Esophagus squamous epithelium (tissue), 5 donors: ENCODE measurements around the gene COBLL1. TPM values are rescaled to one million over a fixed set of nuclear protein-coding genes. Genes with fewer than 3 reads are reported as not detected.

Source experiments
- DNase-seq: peaks from one replicate; lab custom pipeline; 2025; lab: John Stamatoyannopoulos, UW
- H3K27ac ChIP-seq, 4 donors: fragments of 200-600 bp; sonication (generic); one replicate each; pipeline ENCODE4 v1.5.1; 2016 to 2019; ENCODE audit warnings: mild to moderate bottlenecking in 1 of 4
- H3K27me3 ChIP-seq, 4 donors: fragments of 200-600 bp; sonication (generic); 1 replicate in 3 of 4; 2 replicates in 1 of 4; pipeline versions ENCODE4 v1.5.1 to v1.6.0; 2017 to 2021; ENCODE audit warnings: antibody characterized with exemption in 1 of 4
- H3K36me3 ChIP-seq, 3 donors: fragments of 200-600 bp; sonication (generic); one replicate each; pipeline ENCODE4 v1.5.1; 2016 to 2019
- H3K4me1 ChIP-seq, 3 donors: fragments of 200-600 bp; sonication (generic); one replicate each; pipeline ENCODE4 v1.5.1; 2017 to 2019
- H3K4me3 ChIP-seq, 4 donors: fragments of 200-600 bp; sonication (generic); 1 replicate in 3 of 4; 2 replicates in 1 of 4; pipeline ENCODE4 v1.5.1; 2016 to 2019; ENCODE audit warnings: mild to moderate bottlenecking in 2 of 4, moderate library complexity in 1 of 4
- H3K9me3 ChIP-seq, 3 donors: fragments of 200-600 bp; sonication (generic); one replicate each; pipeline ENCODE4 v1.5.1; 2016 to 2019
- CTCF ChIP-seq, 6 experiments: fragments of 450-650 bp in 4 of 6; fragments of 200-600 bp in 2 of 6; sonication (generic) in 2 of 6; IDR thresholded peaks; one replicate each; pipeline ENCODE4 v1.5.1; 2016 to 2019; ENCODE audit warnings: antibody characterized with exemption in 6 of 6, mild to moderate bottlenecking in 4 of 6, moderate library complexity in 4 of 6
- POLR2A ChIP-seq, 4 donors: fragments of 450-650 bp; IDR thresholded peaks; one replicate each; pipeline ENCODE4 v1.6.1; 2017; ENCODE audit warnings: antibody characterized with exemption in 4 of 4, mild to moderate bottlenecking in 4 of 4, moderate library complexity in 3 of 4
- WGBS, 2 donors: methylation state at CpG; one replicate each; pipeline ENCODE4 v1.1.5; 2018; 5-methylcytosine and 5-hydroxymethylcytosine counted together
- intact Hi-C: fragments of 100-400 bp; cut with DNase I; formaldehyde crosslinking; loops from one replicate; pipeline ENCODE4 v1.15.0; 2022
- total RNA-seq, 4 donors: library from RNA; depleted of rRNA; stranded (reverse); fragments of >200 nt; gene quantifications; one replicate each; pipeline ENCODE4 v1.1.0, GENCODE V29; 2016
- donor health status: DM: yes; HTN: yes; CAD: no.

Gene COBLL1
- total RNA-seq, 4 donors from 2014 or later: 35.4 to 88.9 (median 71.4) TPM

DNA sequence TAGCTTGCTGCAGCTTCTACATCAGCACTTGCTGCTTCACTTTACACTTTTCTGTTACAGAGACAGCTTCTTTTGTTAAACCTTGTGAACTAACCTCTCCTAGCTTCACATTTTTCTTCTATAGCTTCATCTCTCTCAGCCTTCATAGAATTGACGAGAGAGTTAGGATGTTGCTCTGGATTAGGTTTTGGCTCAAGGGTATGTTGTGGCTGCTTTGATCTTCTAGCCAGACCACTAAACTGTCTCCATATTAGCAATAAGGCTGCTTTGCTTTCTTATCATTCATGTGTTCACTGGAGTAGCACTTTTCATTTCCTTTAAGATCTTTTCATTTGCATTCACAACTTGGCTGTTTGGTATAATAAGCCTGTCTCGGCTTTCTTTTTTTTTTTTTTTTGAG lies 174.1 kb downstream of the COBLL1 start:
- no peak for TF ChIP-seq POLR2A (IDR thresholded peaks at IDR 0.05)
- TF ChIP-seq CTCF (IDR thresholded peaks at IDR 0.05): no peak
- H3K27ac ChIP-seq: no peak overlapping the region
- intact Hi-C loops: no loop called here
- H3K4me1 ChIP-seq: no peaks in the 10 kb centered on the region
- no peak for DNase-seq
- no peaks in the 10 kb centered on the region for H3K9me3 ChIP-seq
- H3K27me3 ChIP-seq: no peaks in the 10 kb centered on the region
- no peaks in the 10 kb centered on the region for H3K36me3 ChIP-seq
- 44 to 55% methylated on average over 2 of the region's 2 CpGs for WGBS, 2 donors
- H3K4me3 ChIP-seq: no peak overlapping the region

DNA sequence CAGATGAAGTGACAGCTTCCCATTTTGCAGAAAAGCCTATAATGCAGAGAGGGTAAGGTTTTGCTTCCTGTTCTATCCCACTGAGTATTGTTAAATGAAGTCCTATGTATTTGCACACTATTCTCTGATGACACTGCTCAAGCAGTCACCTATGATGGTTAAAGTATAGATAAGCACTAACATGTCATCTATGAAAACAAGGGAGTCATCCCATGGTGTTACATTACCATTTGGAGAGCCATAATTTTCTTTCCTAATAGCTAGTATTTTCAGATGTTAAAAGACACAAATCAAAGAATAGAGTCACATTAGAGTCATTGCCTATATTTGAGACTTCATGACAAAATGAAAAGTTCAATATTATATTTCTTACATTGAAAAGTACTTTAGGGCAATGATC lies 177.6 kb downstream of the COBLL1 start:
- no peak overlapping the region for H3K27ac ChIP-seq
- intact Hi-C loops: no loop called here
- H3K4me1 ChIP-seq: no peaks in the 10 kb centered on the region
- TF ChIP-seq CTCF (IDR thresholded peaks at IDR 0.05) (no peak), POLR2A (IDR thresholded peaks at IDR 0.05) (no peak)
- H3K9me3 ChIP-seq: no peaks in the 10 kb centered on the region
- no peak overlapping the region for H3K4me3 ChIP-seq
- H3K36me3 ChIP-seq: no peaks in the 10 kb centered on the region
- DNase-seq: no peak
- H3K27me3 ChIP-seq: no peaks in the 10 kb centered on the region

GRCh38 chr2:164662868-164663631 lies 178.6 kb downstream of the COBLL1 start:
- 80 to 100% methylated on average over 1 of the region's 1 CpG for WGBS, 2 donors

DNA sequence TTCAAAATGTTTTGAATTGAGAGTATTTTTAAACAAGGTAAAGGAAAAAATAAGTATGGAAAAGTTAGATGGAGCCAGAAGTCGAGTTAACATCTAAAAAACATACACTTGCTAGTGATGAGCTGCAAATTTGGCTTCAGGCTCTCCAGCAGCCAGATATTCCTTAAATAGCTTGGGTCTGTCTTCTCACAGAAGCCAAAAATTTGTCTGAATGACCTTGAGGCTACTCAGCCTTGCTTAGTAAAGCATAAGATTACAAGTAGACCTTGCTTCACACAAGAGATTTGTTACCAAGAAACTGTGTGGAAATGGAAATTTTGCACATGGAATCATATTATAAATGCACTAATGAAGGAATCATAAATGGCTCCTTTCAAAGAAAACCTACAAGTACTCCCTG lies 179.6 kb downstream of the COBLL1 start:
- 57 to 58% methylated on average over 1 of the region's 1 CpG for WGBS, 2 donors
- DNase-seq: no peak
- H3K4me3 ChIP-seq: no peak overlapping the region
- H3K27ac ChIP-seq: no peak overlapping the region
- H3K27me3 ChIP-seq: no peaks in the 10 kb centered on the region
- no peaks in the 10 kb centered on the region for H3K9me3 ChIP-seq
- peaks cover 0 to 12% (median 0%) of the 10 kb centered on the region in 3 donors for H3K36me3 ChIP-seq
- H3K4me1 ChIP-seq: no peaks in the 10 kb centered on the region
- intact Hi-C loops: no loop called here
- TF ChIP-seq CTCF (IDR thresholded peaks at IDR 0.05) (no peak), POLR2A (IDR thresholded peaks at IDR 0.05) (no peak)

More at GRCh38 chr2:164662868-164663631, 178.6 kb downstream of the COBLL1 start:
- H3K27me3 ChIP-seq: no peaks in the 10 kb centered on the region
- no peak for DNase-seq
- H3K4me1 ChIP-seq: no peaks in the 10 kb centered on the region
- no peak overlapping the region for H3K27ac ChIP-seq
- intact Hi-C loops: no loop called here
- H3K4me3 ChIP-seq: no peak overlapping the region
- TF ChIP-seq CTCF (IDR thresholded peaks at IDR 0.05): no peak
- no peak for TF ChIP-seq POLR2A (IDR thresholded peaks at IDR 0.05)
- peaks cover 0 to 7% (median 0%) of the 10 kb centered on the region in 3 donors for H3K36me3 ChIP-seq
- H3K9me3 ChIP-seq: no peaks in the 10 kb centered on the region

DNA sequence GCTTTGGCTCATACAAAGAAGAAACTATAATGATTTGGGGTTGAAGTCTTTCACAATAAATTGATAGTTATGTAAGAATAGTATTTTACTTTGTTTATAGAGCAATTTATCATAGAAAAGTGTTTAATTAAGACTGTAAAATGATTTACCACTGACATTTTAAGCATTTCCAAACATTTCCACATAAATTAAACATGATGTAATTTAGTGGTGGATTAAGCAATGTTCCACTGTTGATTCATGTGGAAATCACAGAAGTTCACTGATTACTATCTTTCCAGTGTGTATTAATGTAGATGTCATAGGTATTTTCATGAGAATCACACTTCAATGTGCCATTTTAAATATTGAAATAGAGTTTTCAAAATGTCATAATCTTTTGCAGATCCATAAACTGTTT lies 180.3 kb downstream of the COBLL1 start:
- Histone ChIP-seq H3K4me1 (no peaks in the 10 kb centered on the region), H3K9me3 (no peaks in the 10 kb centered on the region), H3K27ac (no peak overlapping the region), H3K4me3 (no peak overlapping the region), H3K36me3 (peaks cover 0 to 12% (median 0%) of the 10 kb centered on the region in 3 donors), H3K27me3 (no peaks in the 10 kb centered on the region)
- intact Hi-C loops: no loop called here
- no peak for DNase-seq
- no peak for TF ChIP-seq CTCF (IDR thresholded peaks at IDR 0.05)
- no peak for TF ChIP-seq POLR2A (IDR thresholded peaks at IDR 0.05)
